HAP-1 (cell line): ENCODE measurements around the gene TGM4.
"Not testable (repeated sequence)": the region's sequence is repeated elsewhere in the genome, so short reads cannot be mapped to it uniquely, and the experiment has no call there.

Experiments used
- DNase-seq, 2 experiments: peaks; one replicate each; pipeline ENCODE4 v3.0.0-alpha.2; 2016 to 2020; ENCODE audit warnings: low spot score in 2 of 2
- H3K27me3 ChIP-seq: fragments of 250-450 bp; sonication (Bioruptor Pico); 2 replicates; pipeline ENCODE4 v1.5.1; 2020; ENCODE audit warnings: low read depth, mild to moderate bottlenecking, moderate library complexity
- H3K36me3 ChIP-seq: fragments of 250-450 bp; sonication (Bioruptor Pico); replicated peaks from 2 replicates; pipeline ENCODE4 v1.5.1; 2020; ENCODE audit warnings: mild to moderate bottlenecking
- H3K4me1 ChIP-seq: fragments of 250-450 bp; sonication (Bioruptor Pico); 2 replicates; pipeline ENCODE4 v1.5.1; 2020; ENCODE audit warnings: mild to moderate bottlenecking
- H3K4me3 ChIP-seq: fragments of 250-450 bp; sonication (Bioruptor Pico); 2 replicates; pipeline ENCODE4 v1.5.1; 2020; ENCODE audit warnings: mild to moderate bottlenecking, moderate library complexity
- H3K9me3 ChIP-seq: fragments of 250-450 bp; sonication (Bioruptor Pico); 2 replicates; pipeline ENCODE4 v1.5.1; 2020; ENCODE audit warnings: mild to moderate bottlenecking, moderate library complexity
- in situ Hi-C: fragments of 300-500 bp; cut with MboI; formaldehyde crosslinking; loops from 3 replicates; pipeline ENCODE4 v1.14.3; 2020; ENCODE audit warnings: low sequenced_read_pairs, inconsistent platforms, mixed read lengths

The TGM4 gene

GRCh38 chr3:44930911-44931310 lies 56.5 kb downstream of the TGM4 start:
- DNase-seq = no peak
- H3K36me3 ChIP-seq = peaks cover 9% of the 10 kb centered on the region
- H3K4me1 ChIP-seq = no peaks in the 10 kb centered on the region; the same call in 1 of the 2 replicates
- in situ Hi-C loops = no loop called here
- H3K9me3 ChIP-seq = no peaks in the 10 kb centered on the region
- no peak overlapping the region for H3K4me3 ChIP-seq
- no peaks in the 10 kb centered on the region for H3K27me3 ChIP-seq

- Histone ChIP-seq H3K4me3 (no peak overlapping the region), H3K36me3 (peaks cover 15% of the 10 kb centered on the region), H3K27me3 (no peaks in the 10 kb centered on the region), H3K4me1 (no peaks in the 10 kb centered on the region; the same call in 1 of the 2 replicates), H3K9me3 (no peaks in the 10 kb centered on the region)
- DNase-seq = no peak
- in situ Hi-C loops = no loop called here
Measured at GRCh38 chr3:44931791-44932190, 57.4 kb downstream of the TGM4 start.

- Histone ChIP-seq H3K4me1 (no peaks in the 10 kb centered on the region; the same call in 1 of the 2 replicates), H3K27me3 (no peaks in the 10 kb centered on the region), H3K36me3 (peaks cover 14% of the 10 kb centered on the region), H3K9me3 (no peaks in the 10 kb centered on the region), H3K4me3 (no peak overlapping the region)
- peak; percentile 27 to 38 for DNase-seq
- in situ Hi-C loops = no loop called here
Measured at GRCh38 chr3:44932271-44932670, 57.9 kb downstream of the TGM4 start.

DNA sequence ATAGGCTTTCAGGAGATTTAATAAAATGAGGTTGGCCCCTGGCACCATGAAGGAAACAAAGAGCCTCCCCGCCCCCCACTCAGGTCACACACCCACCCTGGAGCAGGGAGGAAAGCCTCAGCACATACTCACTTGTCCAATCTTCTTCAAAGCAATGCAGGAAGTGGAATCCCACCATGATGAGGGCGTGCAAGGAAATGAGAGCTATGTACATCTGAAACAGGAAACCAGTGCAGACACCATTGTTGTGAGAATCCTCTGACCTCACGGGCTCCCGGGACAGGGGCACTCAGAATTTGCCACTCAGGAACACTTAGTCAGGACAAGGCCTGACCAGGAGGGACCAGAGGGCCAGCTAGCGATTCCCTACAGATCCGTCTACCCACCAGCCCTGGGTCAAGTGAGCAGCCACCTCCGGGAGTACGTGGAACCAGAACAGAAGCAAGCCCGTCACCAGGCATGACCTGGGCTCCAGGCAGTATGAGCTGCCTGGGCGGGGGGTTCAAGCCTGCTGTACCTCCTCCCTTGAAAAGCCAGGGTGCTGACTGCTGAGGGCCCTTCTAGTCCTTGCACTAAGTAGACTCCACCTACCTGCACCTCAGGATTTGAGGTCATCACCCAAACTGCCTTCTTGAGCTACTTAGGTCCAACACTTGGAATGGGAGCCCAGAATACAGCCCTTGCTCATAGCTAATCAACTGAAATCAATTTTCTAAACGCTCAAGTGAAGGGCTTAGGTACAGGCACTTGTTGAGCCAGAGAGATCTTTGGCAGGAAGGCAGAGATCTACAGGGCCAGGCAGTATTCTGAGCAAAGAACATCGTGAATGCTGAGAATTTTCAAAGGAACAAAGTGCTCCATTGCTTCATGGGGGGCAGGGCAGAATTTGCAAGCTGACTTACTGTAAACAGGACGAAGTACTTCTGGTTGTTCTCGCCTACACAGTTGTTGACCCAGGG lies 58.9 kb downstream of the TGM4 start:
- H3K4me1 ChIP-seq = no peaks in the 10 kb centered on the region; the same call in 1 of the 2 replicates
- peaks cover 12% of the 10 kb centered on the region for H3K36me3 ChIP-seq
- in situ Hi-C loops = no loop called here
- no peaks in the 10 kb centered on the region for H3K27me3 ChIP-seq
- H3K9me3 ChIP-seq = no peaks in the 10 kb centered on the region
- no peak overlapping the region for H3K4me3 ChIP-seq
- no peak for DNase-seq

- no peak overlapping the region for H3K4me3 ChIP-seq
- no peaks in the 10 kb centered on the region for H3K27me3 ChIP-seq
- no peaks in the 10 kb centered on the region for H3K4me1 ChIP-seq
- no peak for DNase-seq
- peaks cover 17% of the 10 kb centered on the region for H3K36me3 ChIP-seq
- no peaks in the 10 kb centered on the region for H3K9me3 ChIP-seq
- in situ Hi-C loops = no loop called here
Measured at GRCh38 chr3:44939581-44940036, 65.2 kb downstream of the TGM4 start.

GRCh38 chr3:44942202-44942921 lies 68.0 kb downstream of the TGM4 start:
- DNase-seq = no peak

GRCh38 chr3:44948239-44948638 lies 73.8 kb downstream of the TGM4 start:
- no peak overlapping the region for H3K4me3 ChIP-seq
- DNase-seq = no peak
- H3K27me3 ChIP-seq = no peaks in the 10 kb centered on the region
- in situ Hi-C loops = no loop called here
- H3K9me3 ChIP-seq = no peaks in the 10 kb centered on the region
- peaks cover 14% of the 10 kb centered on the region for H3K4me1 ChIP-seq
- peaks cover 4% of the 10 kb centered on the region for H3K36me3 ChIP-seq

More at GRCh38 chr3:44942202-44942921, 68.0 kb downstream of the TGM4 start:
- no peaks in the 10 kb centered on the region for H3K9me3 ChIP-seq
- H3K4me1 ChIP-seq = no peaks in the 10 kb centered on the region
- H3K36me3 ChIP-seq = peaks cover 11% of the 10 kb centered on the region
- no peak overlapping the region for H3K4me3 ChIP-seq
- H3K27me3 ChIP-seq = no peaks in the 10 kb centered on the region
- in situ Hi-C loops = no loop called here

DNA sequence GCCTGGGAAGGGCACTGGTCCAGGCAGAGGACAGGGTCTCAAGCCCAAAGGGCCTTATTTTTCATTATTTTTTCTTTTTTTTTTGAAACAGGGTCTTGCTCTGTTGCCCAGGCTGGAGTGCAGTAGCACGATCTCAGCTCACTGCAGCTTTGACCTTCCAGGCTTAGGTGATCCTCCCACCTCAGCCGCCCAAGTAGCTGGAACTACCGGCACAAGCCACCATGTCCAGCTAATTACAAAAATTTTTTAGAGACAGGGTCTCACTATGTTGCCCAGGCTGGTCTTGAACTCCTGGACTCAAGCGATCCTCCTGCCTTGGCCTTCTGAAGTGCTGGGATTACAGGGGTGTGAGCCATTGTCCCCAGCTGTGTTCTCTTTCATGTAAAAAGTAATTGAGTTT lies 75.4 kb downstream of the TGM4 start:
- DNase-seq, H3K4me3 ChIP-seq, H3K9me3 ChIP-seq, H3K27me3 ChIP-seq, in situ Hi-C loops, H3K36me3 ChIP-seq: not testable (repeated sequence)
- peaks cover 14% of the 10 kb centered on the region for H3K4me1 ChIP-seq

- peak; percentile 94 to 99 for DNase-seq
- Histone ChIP-seq H3K36me3 (no peaks in the 10 kb centered on the region), H3K4me3 (no peak overlapping the region), H3K9me3 (no peaks in the 10 kb centered on the region), H3K27me3 (no peaks in the 10 kb centered on the region), H3K4me1 (peaks cover 14% of the 10 kb centered on the region)
- in situ Hi-C loops = no loop called here
Measured at GRCh38 chr3:44950275-44950734, 75.9 kb downstream of the TGM4 start.

- Histone ChIP-seq H3K9me3 (no peaks in the 10 kb centered on the region), H3K27me3 (no peaks in the 10 kb centered on the region), H3K4me3 (no peak overlapping the region), H3K36me3 (no peaks in the 10 kb centered on the region), H3K4me1 (peaks cover 14% of the 10 kb centered on the region)
- DNase-seq = no peak
- in situ Hi-C loops = no loop called here
Measured at GRCh38 chr3:44952689-44953088, 78.3 kb downstream of the TGM4 start.

DNA sequence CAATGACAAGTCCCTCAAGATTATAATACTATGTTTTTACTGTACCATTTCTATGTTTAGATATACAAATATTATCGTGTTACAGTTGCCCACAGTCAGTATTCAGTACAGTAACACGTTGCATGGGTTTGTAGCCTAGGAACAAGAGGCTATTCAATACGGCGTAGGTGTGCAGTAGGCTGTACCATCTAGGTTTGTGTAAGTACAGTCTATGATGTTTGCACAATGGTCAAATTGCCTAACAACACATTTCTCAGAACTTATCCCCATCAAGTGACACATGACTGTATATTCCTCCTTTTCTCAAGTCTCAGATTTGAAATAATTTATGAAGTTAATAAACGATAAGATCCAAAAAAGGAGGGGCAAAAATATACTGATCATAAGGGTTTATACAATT lies 79.9 kb downstream of the TGM4 start:
- 0 out of 2 replicates have a peak, but pooled peaks cover 3% of the 10 kb centered on the region for H3K36me3 ChIP-seq
- no peak for DNase-seq
- H3K27me3 ChIP-seq = no peaks in the 10 kb centered on the region
- no peak overlapping the region for H3K4me3 ChIP-seq
- H3K9me3 ChIP-seq = no peaks in the 10 kb centered on the region
- peaks cover 14% of the 10 kb centered on the region for H3K4me1 ChIP-seq
- in situ Hi-C loops = no loop called here

GRCh38 chr3:44954962-44955361 lies 80.6 kb downstream of the TGM4 start:
- in situ Hi-C loops = no loop called here
- no peak overlapping the region for H3K4me3 ChIP-seq
- no peaks in the 10 kb centered on the region for H3K27me3 ChIP-seq
- H3K4me1 ChIP-seq = peaks cover 8% of the 10 kb centered on the region
- no peaks in the 10 kb centered on the region for H3K9me3 ChIP-seq
- DNase-seq = no peak
- 0 out of 2 replicates have a peak, but pooled peaks cover 3% of the 10 kb centered on the region for H3K36me3 ChIP-seq

DNA sequence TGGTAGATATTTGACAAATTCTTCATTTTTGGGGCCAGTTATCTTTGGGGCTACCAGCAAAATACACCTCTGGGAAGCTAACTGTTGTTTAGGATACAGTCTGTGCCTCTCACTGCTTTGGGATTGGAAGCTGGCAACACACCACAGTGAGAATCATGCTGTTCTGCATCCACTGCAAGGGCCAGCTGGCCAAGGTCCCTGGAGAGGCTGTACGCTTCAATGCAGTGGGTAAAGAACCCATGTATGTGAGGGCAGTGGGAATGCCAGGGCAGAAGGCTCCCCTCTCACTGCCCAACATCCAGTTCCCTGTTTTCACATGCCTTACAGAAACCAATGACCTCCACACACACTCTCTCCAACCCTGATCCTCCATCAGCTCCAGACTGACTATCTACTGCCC lies 81.5 kb downstream of the TGM4 start:
- Histone ChIP-seq H3K9me3 (no peaks in the 10 kb centered on the region), H3K36me3 (0 out of 2 replicates have a peak, but pooled peaks cover 3% of the 10 kb centered on the region), H3K4me1 (peaks cover 6% of the 10 kb centered on the region), H3K27me3 (no peaks in the 10 kb centered on the region), H3K4me3 (no peak overlapping the region)
- in situ Hi-C loops = no loop called here
- DNase-seq = no peak

DNA sequence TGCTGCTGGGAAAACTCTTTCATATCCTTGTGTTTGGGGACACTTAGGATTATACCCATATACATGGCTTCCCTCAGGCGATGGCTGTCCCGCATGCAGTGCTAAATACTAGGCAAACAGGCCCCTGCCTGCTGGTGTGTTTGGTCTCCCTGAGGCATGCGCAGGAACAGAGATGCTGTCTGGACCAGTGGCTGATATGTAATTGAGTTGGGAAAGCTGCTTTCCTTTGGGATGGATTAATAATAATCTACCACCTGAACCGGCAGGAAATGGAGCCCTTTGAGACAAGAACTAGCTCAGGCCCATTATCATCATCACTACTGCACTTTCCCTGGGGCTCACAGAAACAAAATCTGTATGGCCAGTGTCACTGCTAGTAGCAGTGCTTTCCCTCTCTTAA lies 83.6 kb downstream of the TGM4 start:
- in situ Hi-C loops = no loop called here
- no peak for DNase-seq
- peaks cover 12% of the 10 kb centered on the region for H3K4me1 ChIP-seq
- H3K9me3 ChIP-seq = no peaks in the 10 kb centered on the region
- no peak overlapping the region for H3K4me3 ChIP-seq
- H3K27me3 ChIP-seq = no peaks in the 10 kb centered on the region
- 0 out of 2 replicates have a peak, but pooled peaks cover 3% of the 10 kb centered on the region for H3K36me3 ChIP-seq
